Endometrial microvascular endothelial cells (primary cell): Measurements from ENCODE around the gene TBC1D9. TPM values are rescaled to one million over a fixed set of nuclear protein-coding genes. Genes with fewer than 3 reads are reported as not detected.

Experiments
- in situ Hi-C: cut with HindIII; loops from 2 replicates; pipeline ENCODE4 v1.10.0; 2017; ENCODE audit warnings: low sequenced_read_pairs, low pct_unique_long_range_greater_than_20kb; ENCODE audit errors: inconsistent ontology term
- total RNA-seq: library from RNA; depleted of rRNA; stranded (reverse); fragments of >200 nt; gene quantifications from one replicate; pipeline ENCODE4 v1.2.3, GENCODE V29; 2015; ENCODE audit errors: inconsistent ontology term

TBC1D9 gene
- total RNA-seq, 1 donor from 2014 or later, result 35.3 TPM

GRCh38 chr4:140666889-140667614 lies 89.1 kb downstream of the TBC1D9 start:
- in situ Hi-C loops, result no loop called here

- in situ Hi-C loops, result no loop called here
Measured at GRCh38 chr4:140662082-140662869, 93.9 kb downstream of the TBC1D9 start.

DNA sequence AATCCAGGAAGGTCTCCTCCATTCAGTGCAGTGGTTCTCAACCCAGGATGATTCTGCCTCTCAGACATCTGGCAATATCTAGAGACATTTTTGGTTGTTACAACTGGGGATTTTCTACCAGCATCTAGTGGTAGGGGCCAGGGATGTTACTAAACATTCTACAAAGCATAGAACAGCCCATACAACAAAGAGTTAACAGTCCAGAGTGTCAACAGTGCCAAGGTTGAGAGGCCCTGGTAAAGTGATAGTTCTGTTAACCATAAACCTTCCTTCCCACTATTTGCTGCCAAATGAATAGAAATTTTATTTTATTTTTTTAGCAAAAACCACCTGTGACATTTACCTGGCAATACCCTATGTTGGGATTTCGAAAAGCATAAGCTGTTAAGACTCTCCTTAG lies 94.6 kb downstream of the TBC1D9 start:
- in situ Hi-C loops, result no loop called here

- in situ Hi-C loops, result no loop called here
Measured at GRCh38 chr4:140659943-140660700, 96.1 kb downstream of the TBC1D9 start.

DNA sequence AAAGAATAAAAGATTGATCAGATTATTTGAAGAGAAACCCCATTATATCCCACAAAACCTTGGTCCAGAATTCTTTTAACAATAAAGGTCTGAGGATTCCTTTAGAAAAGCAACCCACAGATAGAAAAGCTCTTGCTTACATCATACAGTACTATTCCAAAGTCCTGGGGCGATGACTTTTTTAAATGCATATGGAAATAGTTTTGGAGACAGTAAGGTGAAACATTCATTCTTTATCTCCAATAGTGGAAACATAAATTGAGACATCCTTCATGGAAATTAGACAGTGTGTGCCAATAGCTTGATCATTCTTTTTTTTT lies 101.7 kb downstream of the TBC1D9 start:
- in situ Hi-C loops, result no loop called here

GRCh38 chr4:140653718-140654494 lies 102.3 kb downstream of the TBC1D9 start:
- in situ Hi-C loops, result no loop called here

GRCh38 chr4:140652601-140653000 lies 103.6 kb downstream of the TBC1D9 start:
- in situ Hi-C loops, result no loop called here

DNA sequence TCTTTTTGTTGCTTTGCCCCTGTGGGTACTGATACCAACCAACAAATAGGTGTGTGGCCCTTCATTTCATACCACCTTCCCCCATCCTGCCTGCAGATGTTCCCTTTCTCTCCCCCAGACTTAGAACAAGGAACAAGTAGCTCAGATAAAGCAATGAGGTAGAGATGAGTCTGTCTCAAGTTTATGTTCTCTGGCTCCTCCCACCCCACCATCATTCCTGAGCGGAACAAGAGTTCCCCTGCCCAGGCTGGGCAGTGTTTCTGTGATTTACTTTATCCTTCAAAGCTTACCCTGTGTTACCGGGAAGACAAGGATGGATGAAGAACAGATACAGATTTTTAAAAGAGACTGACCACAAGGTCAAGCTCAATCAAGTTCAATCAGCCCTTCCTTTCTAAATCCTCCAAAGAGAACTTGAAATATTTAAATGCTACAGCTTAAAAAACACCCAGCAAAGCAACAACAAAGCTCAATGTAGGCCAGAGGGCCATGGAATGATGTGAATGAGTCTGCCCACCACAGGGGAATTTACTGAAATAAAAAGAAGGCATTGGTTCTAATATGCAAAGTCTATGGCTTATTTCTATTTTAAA lies 107.4 kb downstream of the TBC1D9 start:
- in situ Hi-C loops, result no loop called here

DNA sequence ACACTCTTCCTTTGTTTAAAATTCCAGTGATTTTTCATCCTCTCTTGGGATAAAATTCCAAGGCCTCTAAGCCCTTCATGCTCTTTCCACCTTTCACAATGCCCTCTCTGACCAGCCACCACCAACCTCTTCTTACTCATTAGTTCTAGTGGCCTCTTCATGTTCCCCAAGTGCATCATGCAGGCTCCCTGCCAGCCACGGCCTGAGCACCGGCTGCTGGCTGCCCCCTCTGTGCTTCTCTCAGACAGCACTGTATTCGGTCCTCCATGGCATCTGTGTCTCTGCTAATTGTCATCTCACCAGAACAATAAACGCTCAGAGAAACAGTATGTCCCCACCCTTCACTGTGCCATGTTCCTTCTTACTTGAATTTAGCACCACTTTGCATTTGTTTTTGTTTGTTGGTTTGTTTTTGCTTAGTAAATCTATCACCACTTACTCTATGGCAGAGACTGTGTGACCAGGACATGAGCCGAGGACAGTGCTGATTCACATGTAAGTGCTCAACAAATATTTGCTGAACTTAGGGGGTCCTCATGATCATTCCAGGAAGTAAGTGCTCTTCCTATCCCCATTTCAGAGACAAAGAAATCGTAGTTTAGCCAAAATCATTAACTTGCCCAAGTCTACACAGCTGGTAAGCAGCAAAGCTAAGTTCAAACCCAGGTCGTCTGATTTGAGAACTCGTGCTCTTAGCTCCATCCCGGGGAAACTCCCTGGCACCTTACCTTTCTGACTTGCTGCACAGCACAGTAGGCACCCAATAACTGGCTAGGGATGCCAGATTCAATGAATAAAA lies 110.4 kb downstream of the TBC1D9 start:
- in situ Hi-C loops, result no loop called here

DNA sequence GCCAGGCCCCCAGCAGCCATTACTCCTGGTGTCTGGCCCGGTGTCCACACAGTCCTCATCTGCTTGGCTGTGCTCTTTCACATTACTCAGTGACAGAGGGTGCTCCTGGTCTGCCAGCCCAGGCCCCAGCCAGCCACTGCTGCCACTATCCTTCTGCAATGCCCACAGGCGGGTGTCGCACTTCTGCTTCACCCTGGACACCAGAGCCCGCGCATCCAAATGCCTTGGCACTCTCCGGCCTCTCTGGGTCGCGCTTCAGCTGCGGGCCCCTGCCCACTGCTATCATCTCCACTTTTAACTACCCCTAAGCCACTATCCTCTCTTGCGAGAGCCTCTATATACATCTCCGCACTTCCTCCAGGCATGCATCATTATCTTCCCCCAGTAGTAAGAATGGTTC lies 111.0 kb downstream of the TBC1D9 start:
- in situ Hi-C loops, result no loop called here

- in situ Hi-C loops, result no loop called here
Measured at GRCh38 chr4:140644470-140645185, 111.6 kb downstream of the TBC1D9 start.

GRCh38 chr4:140643571-140644055 lies 112.6 kb downstream of the TBC1D9 start:
- in situ Hi-C loops, result no loop called here

DNA sequence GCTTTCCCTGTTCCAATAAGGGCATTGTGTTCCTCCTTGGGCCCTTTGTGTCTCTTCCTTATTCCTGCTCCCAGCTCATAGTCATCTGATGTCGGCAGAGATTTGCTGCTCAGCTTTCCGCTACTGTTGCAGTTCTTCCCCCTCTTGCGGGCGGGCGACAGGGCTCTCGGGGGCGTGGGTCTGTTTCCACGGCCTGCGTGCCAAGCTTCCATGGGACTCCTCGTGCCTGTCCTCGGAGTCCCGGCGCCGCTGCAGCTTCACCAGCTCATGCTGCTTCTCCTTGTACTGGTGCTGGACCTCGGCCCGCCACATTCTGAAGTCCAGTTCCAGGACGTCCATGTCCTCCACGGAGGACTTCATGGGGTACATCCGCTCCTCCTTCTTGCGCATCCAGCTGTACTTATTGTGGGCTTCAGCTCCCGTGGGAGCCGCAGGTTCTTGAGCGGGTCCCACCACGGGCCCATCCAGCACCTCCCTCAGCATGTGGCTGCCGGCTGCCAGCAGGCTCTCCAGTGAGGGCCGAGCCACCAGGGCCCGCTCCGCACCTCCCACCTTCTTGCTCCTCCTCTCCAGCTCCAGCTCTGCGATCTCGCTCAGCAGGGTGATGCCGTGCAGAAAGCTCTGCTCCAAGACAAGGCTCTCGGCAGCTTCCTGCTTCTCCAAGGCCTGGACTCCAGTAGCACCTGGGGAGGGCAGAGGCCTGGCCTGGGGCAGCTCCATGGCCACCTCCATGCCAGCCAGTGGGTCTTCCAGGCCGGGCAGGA lies 113.3 kb downstream of the TBC1D9 start:
- in situ Hi-C loops, result no loop called here

DNA sequence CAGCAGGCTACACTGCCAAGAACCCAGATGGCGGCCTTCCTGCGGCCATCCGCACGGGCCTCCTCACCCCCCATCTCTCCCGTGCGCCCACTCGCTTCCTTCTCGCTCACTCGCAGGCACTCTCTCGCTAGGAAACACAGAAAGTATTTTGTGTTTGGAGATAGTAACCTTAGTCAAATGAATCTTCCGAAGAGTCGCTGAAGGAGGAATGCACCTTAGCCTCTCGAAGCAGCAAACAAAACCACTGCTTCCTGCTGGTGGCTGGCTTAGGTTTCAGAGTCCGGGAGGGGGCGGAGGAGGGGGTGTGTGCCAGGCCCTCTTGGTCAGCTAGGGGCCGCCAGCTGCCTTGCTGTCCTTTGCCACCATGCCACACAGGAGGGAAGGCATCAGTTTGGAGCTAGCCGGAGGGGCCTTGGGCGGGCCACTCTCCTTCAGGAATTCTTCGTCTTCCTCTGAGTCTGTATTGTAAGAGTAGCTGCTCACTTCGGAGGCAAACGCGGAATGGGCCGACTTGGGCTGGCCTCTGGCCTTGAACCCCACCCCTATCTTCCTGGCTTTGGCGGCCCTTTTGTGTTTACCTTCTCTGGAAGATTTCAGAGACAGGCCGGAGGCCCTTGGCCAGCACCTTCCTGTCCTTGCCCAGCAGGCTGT lies 114.3 kb downstream of the TBC1D9 start:
- in situ Hi-C loops, result no loop called here

- in situ Hi-C loops, result no loop called here
Measured at GRCh38 chr4:140641105-140641555, 115.1 kb downstream of the TBC1D9 start.

DNA sequence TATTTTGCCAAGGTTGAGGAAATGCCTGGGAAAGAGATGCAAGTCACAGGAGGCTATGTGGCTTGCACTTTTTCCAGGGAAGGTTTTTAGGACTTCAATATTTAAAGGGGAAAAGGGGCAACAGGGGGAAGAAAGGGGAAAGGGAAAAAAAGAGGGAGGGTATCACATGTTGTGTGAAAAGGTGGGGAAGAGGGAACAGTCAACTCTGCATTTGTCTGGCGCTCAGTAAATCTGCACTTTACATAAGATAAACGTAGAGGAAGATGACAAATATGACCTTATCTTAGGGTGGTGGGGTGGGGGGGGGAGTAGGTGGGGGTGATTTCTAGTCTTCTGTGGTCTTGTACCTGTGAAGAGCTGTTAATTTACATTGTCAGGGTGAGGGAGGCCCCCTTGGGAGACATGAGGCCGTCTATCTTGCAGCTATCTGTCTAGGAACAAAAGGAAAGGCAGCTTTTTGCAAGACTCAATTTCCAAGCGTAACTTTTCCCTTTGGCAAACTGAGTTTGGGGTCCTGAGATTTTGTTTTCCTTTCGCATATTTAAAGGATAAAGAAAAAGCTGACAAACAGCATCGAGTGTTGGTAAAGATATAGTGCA lies 115.9 kb downstream of the TBC1D9 start:
- in situ Hi-C loops, result no loop called here
